Posterior vena cava (tissue), 2 donors: Measurements from ENCODE around the gene TBX15. TPM values are rescaled to one million over a fixed set of nuclear protein-coding genes. Genes with fewer than 3 reads are reported as not detected.

Experiments
- DNase-seq: peaks from one replicate; pipeline ENCODE4 v3.0.0-alpha.2; 2020; ENCODE audit warnings: low spot score
- intact Hi-C, 2 donors: fragments of 100-400 bp; cut with DNase I; formaldehyde crosslinking; loops; one replicate each; pipeline versions ENCODE4 v1.14.1 to v1.14.2; 2022 to 2023
- total RNA-seq, 2 donors: library from RNA; stranded (reverse); fragmentation: NEBNext Ultra II Directional; extraction: Animal tissue kit (Norgen Biotek cat#: 25700); gene quantifications; one replicate each; pipeline ENCODE4 v1.2.1, GENCODE V29; 2021
- donor health status: DM: yes; HTN: yes; CAD: no.
- donor health status: DM: yes; HTN: yes; CAD: no.

Gene TBX15
- total RNA-seq, 2 donors from 2014 or later, result 2.5 to 4.8 TPM

DNA sequence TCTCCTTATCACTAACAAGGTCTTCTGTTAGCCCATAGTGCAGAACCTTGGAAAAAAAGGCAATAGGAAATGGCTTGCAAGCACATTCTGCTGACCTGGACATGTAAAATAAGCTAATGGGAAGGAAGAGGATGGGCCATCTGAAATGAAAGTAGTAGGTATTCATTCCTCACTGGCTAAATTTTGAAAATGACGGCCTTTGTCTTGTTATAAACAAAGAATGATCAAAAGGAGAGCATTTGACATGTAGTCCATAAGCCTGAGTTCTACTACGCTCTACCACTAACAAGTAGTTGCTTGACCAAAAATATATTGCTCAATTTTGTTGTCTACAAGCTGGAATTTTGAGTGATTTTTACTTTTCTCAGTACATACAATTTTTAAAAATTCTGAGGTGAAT, 75.6 kb downstream of the TBX15 start:
- intact Hi-C loops, result no loop called here
- no peak for DNase-seq

DNA sequence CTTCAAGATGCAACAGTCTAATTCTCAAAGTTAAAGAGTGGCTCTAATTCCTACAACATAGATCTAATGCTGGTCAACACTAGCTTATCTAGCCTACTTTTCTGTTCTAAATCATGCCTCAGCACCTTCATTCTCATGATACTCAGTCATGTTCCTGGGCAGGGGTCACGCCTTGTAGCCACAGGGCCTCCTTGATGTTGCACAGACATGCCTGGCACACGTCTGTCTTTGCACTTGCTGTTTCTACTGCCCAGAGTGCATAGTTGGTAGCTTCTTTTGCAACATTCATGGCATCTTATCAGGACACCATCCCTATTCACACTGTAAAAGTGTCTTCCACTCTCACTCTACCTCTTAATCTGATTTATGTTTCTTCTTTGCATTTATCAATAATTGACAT, 76.6 kb downstream of the TBX15 start:
- no peak for DNase-seq
- intact Hi-C loops, result no loop called here

GRCh38 chr1:118907466-118907865, 80.7 kb downstream of the TBX15 start:
- no peak for DNase-seq
- intact Hi-C loops, result no loop called here

- intact Hi-C loops, result no loop called here
- no peak for DNase-seq
Measured at GRCh38 chr1:118905671-118906070, 82.5 kb downstream of the TBX15 start.

DNA sequence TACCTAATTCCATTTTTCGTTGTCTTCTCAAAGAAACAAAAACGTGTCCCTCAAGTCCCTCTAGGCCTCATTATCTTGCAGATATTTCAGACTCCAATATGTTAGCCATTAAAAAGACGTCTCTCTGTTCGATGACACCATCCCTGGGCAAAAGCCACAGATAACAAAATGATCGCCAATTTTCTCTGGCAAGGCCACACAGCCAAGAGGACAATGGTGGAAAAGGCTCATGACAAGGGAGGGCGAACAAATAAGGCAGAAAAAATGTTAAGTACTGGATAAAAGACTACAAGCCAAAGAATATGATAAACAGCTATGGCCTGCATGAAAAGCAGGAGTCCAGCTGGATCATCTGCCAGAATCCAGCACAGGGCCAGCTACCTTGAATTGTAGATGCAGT, 82.9 kb downstream of the TBX15 start:
- no peak for DNase-seq
- intact Hi-C loops, result no loop called here

- no peak for DNase-seq
- intact Hi-C loops, result no loop called here
Measured at GRCh38 chr1:118902711-118903191, 85.4 kb downstream of the TBX15 start.

GRCh38 chr1:118902299-118902698, 85.8 kb downstream of the TBX15 start:
- intact Hi-C loops, result no loop called here
- DNase-seq, result no peak

GRCh38 chr1:118900643-118901440, 87.3 kb downstream of the TBX15 start:
- intact Hi-C loops, result no loop called here
- no peak for DNase-seq

GRCh38 chr1:118899340-118899739, 88.8 kb downstream of the TBX15 start:
- no peak for DNase-seq
- intact Hi-C loops, result no loop called here

DNA sequence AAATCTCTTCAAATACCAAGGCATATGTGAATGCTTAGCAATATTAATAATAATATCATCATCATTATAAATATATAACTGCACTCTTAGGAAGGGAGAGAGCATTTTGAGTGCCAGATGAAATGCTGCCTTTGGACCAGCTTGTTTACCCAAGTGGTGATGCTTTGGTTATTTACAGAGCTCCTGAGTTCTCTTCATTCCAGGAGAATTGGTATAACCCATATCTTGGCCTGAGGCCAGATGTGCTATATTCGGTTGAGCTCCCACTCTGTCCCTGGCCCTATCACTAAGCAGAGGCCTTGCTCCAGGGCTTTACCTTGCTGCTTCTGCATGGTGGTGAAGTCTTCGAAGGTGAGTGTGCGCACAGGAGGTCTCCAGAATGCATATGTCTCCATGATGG, 89.4 kb downstream of the TBX15 start:
- no peak for DNase-seq
- intact Hi-C loops, result no loop called here

- DNase-seq, result no peak
- intact Hi-C loops, result no loop called here
Measured at GRCh38 chr1:118896416-118896815, 91.7 kb downstream of the TBX15 start.

- intact Hi-C loops, result no loop called here
- DNase-seq, result no peak
Measured at GRCh38 chr1:118894836-118895235, 93.3 kb downstream of the TBX15 start.

- intact Hi-C loops, result no loop called here
- DNase-seq, result no peak
Measured at GRCh38 chr1:118890851-118891384, 97.2 kb downstream of the TBX15 start.

GRCh38 chr1:118884946-118885345, 103.2 kb downstream of the TBX15 start:
- intact Hi-C loops, result no loop called here
- DNase-seq, result no peak

GRCh38 chr1:118881751-118882150, 106.4 kb downstream of the TBX15 start:
- intact Hi-C loops, result no loop called here
- DNase-seq, result no peak

DNA sequence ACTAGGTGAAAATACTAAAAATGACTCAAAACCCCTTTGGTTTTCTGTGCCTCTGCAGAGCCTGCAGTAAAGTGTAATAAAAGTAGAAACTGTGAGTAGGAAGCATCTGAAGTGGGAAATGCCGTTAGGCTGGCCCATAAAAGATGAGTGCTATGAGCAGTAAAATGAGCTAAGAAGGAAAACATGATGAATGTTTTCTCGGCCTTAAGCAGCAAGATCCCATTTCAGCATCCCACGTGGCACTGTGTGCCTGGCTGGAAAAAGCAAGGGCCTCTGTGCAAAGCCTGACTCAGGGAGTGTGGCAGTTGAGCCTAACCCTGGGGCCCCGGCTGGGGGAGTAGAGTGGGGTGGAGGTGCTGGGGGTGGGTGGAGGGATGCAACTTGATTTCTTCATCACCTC, 109.5 kb downstream of the TBX15 start:
- intact Hi-C loops, result no loop called here
- DNase-seq, result no peak

GRCh38 chr1:118877668-118878396, 110.3 kb downstream of the TBX15 start:
- DNase-seq, result no peak
- intact Hi-C loops, result no loop called here

DNA sequence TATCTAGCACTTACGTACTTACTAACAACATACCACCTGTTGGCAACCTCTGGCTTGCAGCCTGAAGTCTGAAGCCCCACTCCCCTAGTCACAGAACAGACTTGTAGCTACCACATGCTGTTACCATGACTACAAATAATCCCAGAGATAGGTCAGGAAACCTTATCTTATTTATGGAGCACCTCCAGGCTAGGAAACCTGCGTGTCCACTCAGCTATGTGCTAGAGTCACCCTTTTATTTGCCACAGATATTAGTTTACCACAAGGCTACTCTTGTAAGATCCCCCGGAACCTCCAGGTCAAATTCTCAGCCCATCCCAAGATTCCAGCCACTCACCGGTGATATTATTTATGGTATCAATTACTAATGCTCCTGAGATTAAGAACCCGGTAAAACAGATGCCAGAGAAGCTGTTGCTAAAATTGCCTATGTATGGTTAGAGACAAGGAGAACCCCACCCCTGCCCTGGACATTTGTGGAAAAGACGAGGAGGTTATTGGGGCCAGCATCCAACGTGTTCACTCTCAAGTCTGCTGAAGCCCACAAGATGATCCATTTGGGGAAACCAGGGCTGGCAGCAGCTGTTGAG, 116.5 kb downstream of the TBX15 start:
- DNase-seq, result no peak
- intact Hi-C loops, result no loop called here

DNA sequence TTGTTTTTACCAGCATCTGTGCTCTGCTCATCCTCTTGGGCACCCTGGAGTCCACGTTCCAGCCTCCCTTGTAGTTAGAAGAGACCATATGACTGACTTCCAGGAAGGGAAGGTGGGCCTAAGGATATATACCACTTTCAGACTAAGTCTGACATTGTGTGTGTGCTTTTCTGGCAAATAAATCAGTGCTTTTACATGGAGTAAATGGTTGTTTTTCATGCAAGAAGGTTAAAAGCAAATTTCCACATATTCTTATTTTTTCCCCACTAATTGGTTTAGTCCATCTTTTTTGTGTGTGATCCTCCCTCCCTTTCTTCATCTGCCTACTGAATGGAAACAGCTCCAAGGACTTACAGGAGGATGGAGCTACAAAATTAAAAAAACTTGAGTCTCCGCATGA, 119.8 kb downstream of the TBX15 start:
- intact Hi-C loops, result no loop called here
- DNase-seq, result no peak

GRCh38 chr1:118866330-118866729, 121.8 kb downstream of the TBX15 start:
- DNase-seq, result no peak
- intact Hi-C loops, result no loop called here
